DND-41 (cell line): Measurements from ENCODE around the gene KCNG2.

Experiments used
- ATAC-seq: fragments of 200-7000 bp; cut with Tn5 transposase; 3 replicates; pipeline ENCODE4 v1.9.1; 2021; ENCODE audit warnings: low read depth; ENCODE audit not compliant: insufficient read depth
- DNase-seq: peaks from one replicate; pipeline ENCODE4 v3.0.0-alpha.2; 2020
- H2AFZ ChIP-seq: 2 replicates; pipeline ENCODE4 v1.6.0; 2012; ENCODE audit warnings: low read depth, low read length
- H3K27ac ChIP-seq: 2 replicates; pipeline ENCODE4 v1.5.1; 2012; ENCODE audit warnings: low read length, inconsistent platforms
- H3K27me3 ChIP-seq: fragments of 200-600 bp; sonication (generic); 2 replicates; pipeline ENCODE4 v1.6.0; 2012; ENCODE audit warnings: low read length, mild to moderate bottlenecking, inconsistent platforms; ENCODE audit not compliant: insufficient read depth, poor library complexity
- H3K36me3 ChIP-seq: 2 replicates; pipeline ENCODE4 v1.5.1; 2012; ENCODE audit warnings: low read length, inconsistent platforms; ENCODE audit not compliant: insufficient read depth
- H3K4me1 ChIP-seq: 2 replicates; pipeline ENCODE4 v1.5.1; 2012; ENCODE audit warnings: mild to moderate bottlenecking, low read length; ENCODE audit not compliant: insufficient read depth
- H3K4me2 ChIP-seq: 2 replicates; pipeline ENCODE4 v1.6.0; 2012; ENCODE audit warnings: mild to moderate bottlenecking, moderate library complexity, low read length, inconsistent platforms; ENCODE audit not compliant: insufficient read depth
- H3K4me3 ChIP-seq, 2 experiments: fragments of 200-600 bp in 1 of 2; shearing (Covaris generic) in 1 of 2; 2 replicates each; pipeline ENCODE4 v1.5.1; 2012 to 2016; ENCODE audit warnings: inconsistent platforms in 2 of 2, low read length in 2 of 2, mild to moderate bottlenecking in 2 of 2, low read depth in 1 of 2, moderate library complexity in 1 of 2
- H3K79me2 ChIP-seq: 2 replicates; pipeline ENCODE4 v1.6.0; 2012; ENCODE audit warnings: low read length, inconsistent platforms; ENCODE audit not compliant: insufficient read depth
- H3K9ac ChIP-seq: 2 replicates; pipeline ENCODE4 v1.6.0; 2012; ENCODE audit warnings: low read depth, mild to moderate bottlenecking, inconsistent platforms, low read length, moderate library complexity
- H3K9me3 ChIP-seq: 2 replicates; pipeline ENCODE4 v1.5.1; 2012; ENCODE audit warnings: low read length, moderate library complexity, mild to moderate bottlenecking, inconsistent platforms; ENCODE audit not compliant: insufficient read depth, severe bottlenecking
- H4K20me1 ChIP-seq: 2 replicates; pipeline ENCODE4 v1.6.0; 2012; ENCODE audit warnings: low read length; ENCODE audit not compliant: insufficient read depth
- EZH2 ChIP-seq: IDR thresholded peaks from 3 replicates; pipeline ENCODE4 v1.6.1; 2012; ENCODE audit warnings: borderline replicate concordance, low read depth, mild to moderate bottlenecking, moderate library complexity, low read length, inconsistent platforms; ENCODE audit not compliant: severe bottlenecking
- TF ChIP-seq, protein P1 (sequence below): IDR thresholded peaks from 2 replicates; pipeline ENCODE4 v1.5.1; 2012; ENCODE audit warnings: borderline replicate concordance, low read length, moderate library complexity, mild to moderate bottlenecking; ENCODE audit not compliant: poor library complexity, severe bottlenecking; ENCODE audit errors: extremely low read depth

The KCNG2 gene

DNA sequence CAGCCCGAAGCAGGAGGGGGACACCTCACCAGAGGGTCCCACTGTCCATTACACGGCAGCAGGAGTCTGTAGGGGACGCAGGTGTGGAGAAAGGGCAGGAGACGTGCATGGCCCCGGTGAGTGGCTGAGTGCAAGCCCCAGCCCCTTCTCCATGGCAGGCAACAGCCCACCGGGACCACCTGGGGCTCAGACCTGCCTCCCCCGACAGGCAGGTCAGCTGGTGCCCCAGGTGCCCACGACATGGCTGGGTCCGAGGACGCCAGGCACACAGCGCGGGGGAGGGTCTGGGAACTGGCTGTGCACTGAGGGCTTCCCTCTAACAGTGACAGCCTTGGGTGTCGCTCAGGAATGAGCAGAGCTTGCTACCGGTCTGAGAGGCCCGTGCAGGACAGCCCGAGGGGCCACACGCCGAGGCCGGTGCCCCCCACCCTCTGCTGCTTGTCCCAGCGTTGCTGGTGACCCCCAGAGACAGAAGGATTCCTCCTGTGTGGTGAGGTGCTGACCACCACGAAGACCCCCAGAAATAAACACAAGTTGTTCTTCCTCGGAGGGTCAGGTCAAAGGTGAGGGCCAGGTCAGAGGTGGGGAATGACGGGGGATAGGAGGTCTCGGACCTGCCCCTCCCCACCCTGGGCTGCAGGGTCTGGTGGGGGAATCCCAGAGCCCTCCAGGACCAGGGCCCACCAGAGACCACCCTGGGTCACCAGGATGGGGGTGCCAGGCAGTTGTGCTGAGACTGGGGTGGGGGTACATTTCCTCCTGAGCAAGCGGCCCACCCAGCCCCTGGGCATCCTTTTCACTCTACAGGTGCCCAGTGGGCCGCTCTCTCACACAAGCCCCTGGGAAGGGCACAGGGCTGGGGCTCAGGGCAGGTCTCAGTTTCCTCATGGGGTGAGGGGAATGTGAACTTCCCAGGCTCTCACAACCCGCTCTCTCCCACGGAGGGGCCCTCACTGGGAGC lies 103.2 kb downstream of the KCNG2 start:
- no peak overlapping the region for H2AFZ ChIP-seq
- H3K27ac ChIP-seq = no peak overlapping the region
- TF ChIP-seq EZH2 = no peak
- TF ChIP-seq, protein P1, sequence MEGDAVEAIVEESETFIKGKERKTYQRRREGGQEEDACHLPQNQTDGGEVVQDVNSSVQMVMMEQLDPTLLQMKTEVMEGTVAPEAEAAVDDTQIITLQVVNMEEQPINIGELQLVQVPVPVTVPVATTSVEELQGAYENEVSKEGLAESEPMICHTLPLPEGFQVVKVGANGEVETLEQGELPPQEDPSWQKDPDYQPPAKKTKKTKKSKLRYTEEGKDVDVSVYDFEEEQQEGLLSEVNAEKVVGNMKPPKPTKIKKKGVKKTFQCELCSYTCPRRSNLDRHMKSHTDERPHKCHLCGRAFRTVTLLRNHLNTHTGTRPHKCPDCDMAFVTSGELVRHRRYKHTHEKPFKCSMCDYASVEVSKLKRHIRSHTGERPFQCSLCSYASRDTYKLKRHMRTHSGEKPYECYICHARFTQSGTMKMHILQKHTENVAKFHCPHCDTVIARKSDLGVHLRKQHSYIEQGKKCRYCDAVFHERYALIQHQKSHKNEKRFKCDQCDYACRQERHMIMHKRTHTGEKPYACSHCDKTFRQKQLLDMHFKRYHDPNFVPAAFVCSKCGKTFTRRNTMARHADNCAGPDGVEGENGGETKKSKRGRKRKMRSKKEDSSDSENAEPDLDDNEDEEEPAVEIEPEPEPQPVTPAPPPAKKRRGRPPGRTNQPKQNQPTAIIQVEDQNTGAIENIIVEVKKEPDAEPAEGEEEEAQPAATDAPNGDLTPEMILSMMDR = no peak
- H4K20me1 ChIP-seq = no peaks in the 10 kb centered on the region
- H3K4me2 ChIP-seq = no peak overlapping the region
- no peak overlapping the region for H3K4me3 ChIP-seq
- no peaks in the 10 kb centered on the region for H3K27me3 ChIP-seq
- DNase-seq (no peak), ATAC-seq (no peak)
- H3K9ac ChIP-seq = no peak overlapping the region
- peaks cover 44% of the 10 kb centered on the region for H3K36me3 ChIP-seq
- peaks cover 36% of the 10 kb centered on the region for H3K9me3 ChIP-seq
- H3K4me1 ChIP-seq = no peaks in the 10 kb centered on the region
- H3K79me2 ChIP-seq = no peaks in the 10 kb centered on the region

DNA sequence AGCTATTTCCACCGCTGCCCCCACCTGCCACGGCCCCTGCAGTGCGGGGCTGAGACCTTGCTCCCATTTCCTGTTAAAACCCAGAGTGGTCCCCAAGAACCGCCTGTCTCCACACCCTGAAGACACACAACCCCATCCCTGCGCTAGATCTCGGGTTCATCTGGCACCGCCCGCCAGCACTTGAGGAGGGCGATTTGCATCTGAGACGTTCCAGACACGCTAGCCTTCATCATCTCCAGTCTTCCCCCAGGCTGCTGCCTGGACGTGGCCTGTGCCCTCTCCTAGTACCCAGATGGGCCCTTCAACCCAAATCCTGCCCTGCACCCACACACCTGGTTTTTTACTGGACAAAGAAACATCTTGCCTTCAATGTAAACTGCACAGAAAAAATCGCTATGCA lies 103.9 kb downstream of the KCNG2 start:
- ATAC-seq (no peak), DNase-seq (no peak)
- Histone ChIP-seq H3K4me1 (no peaks in the 10 kb centered on the region), H3K79me2 (no peaks in the 10 kb centered on the region), H4K20me1 (no peaks in the 10 kb centered on the region), H3K27me3 (no peaks in the 10 kb centered on the region), H2AFZ (no peak overlapping the region), H3K9ac (no peak overlapping the region), H3K9me3 (peaks cover 32% of the 10 kb centered on the region), H3K36me3 (peaks cover 44% of the 10 kb centered on the region), H3K27ac (no peak overlapping the region), H3K4me2 (no peak overlapping the region), H3K4me3 (no peak overlapping the region)
- no peak for TF ChIP-seq EZH2
- TF ChIP-seq, protein P1 = no peak

DNA sequence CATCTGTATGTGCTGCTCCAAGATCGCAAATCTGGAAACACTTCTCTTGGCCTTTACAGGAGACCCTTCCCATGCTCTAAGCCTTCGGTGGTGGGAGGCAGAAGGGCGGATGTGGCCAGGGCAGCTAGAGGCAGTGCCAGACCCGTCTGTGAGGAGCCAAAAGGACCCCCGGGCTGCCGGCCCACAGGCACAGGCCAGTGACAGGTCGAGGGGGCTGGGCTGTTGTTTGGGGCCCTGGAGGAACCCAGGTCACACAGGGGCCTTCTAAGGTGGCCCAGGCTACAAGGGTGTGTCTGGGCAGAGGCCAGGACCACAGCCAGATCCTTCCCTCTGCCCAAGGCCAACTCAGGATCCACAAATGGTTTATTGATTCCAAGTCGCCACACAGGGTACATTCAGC lies 104.3 kb downstream of the KCNG2 start:
- Histone ChIP-seq H3K9ac (no peak overlapping the region), H3K4me2 (no peak overlapping the region), H3K36me3 (peaks cover 44% of the 10 kb centered on the region), H3K9me3 (peaks cover 28% of the 10 kb centered on the region), H3K4me1 (no peaks in the 10 kb centered on the region), H4K20me1 (no peaks in the 10 kb centered on the region), H2AFZ (no peak overlapping the region), H3K4me3 (no peak overlapping the region), H3K27ac (no peak overlapping the region), H3K27me3 (no peaks in the 10 kb centered on the region), H3K79me2 (no peaks in the 10 kb centered on the region)
- ATAC-seq = no peak
- TF ChIP-seq, protein P1 = no peak
- TF ChIP-seq EZH2 = no peak
- DNase-seq = no peak
